Ovary (tissue), 3 donors: Measurements from ENCODE around the gene NUDT4.

Source experiments
- POLR2A ChIP-seq: fragments of 450-650 bp; IDR thresholded peaks from one replicate; pipeline ENCODE4 v1.6.1; 2017; ENCODE audit warnings: antibody characterized with exemption, mild to moderate bottlenecking, moderate library complexity
- TF ChIP-seq, protein P1 (sequence below), 3 donors: fragments of 450-650 bp in 2 of 3; fragments of 200-600 bp in 1 of 3; IDR thresholded peaks; one replicate each; pipeline versions ENCODE4 v1.5.1 to v1.8.0; 2016 to 2022; ENCODE audit warnings: antibody characterized with exemption in 3 of 3, mild to moderate bottlenecking in 1 of 3
- donor health status: DM: no; HTN: no; CAD: no.

DNA sequence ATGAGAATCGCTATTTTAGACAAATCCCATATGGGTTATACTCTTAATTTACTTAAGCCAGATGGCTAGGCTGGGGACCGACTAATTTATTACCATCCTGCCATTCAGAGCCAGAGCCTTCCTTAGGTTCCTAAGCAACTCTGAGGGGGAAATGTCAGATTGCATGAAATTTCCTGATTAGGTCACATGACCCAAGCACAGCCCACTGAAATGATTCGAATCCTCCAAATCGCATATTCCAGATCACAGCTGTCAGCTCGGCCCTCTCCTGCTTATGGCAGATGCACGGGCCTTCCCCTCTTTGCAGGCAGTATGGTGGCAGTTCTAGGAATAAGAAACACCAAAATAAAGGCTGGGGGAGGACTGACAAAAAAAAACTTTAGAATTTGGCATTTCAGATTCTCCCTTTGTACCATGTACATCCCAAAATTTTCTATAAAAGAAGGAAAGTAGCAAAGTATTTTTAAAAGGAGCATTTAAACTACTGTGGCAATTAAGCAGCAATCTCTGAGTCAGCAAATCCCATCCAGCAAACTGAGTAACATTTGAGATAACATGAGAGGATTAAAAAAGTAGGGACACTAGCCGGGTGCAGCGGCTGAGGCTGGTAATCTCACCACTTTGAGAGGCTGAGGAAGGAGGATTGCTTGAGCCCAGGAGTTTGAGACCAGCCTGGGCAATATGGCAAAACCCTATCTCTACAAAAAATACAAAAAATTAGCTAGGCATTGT, 30.5 kb upstream of the NUDT4 start:
- TF ChIP-seq, protein P1, sequence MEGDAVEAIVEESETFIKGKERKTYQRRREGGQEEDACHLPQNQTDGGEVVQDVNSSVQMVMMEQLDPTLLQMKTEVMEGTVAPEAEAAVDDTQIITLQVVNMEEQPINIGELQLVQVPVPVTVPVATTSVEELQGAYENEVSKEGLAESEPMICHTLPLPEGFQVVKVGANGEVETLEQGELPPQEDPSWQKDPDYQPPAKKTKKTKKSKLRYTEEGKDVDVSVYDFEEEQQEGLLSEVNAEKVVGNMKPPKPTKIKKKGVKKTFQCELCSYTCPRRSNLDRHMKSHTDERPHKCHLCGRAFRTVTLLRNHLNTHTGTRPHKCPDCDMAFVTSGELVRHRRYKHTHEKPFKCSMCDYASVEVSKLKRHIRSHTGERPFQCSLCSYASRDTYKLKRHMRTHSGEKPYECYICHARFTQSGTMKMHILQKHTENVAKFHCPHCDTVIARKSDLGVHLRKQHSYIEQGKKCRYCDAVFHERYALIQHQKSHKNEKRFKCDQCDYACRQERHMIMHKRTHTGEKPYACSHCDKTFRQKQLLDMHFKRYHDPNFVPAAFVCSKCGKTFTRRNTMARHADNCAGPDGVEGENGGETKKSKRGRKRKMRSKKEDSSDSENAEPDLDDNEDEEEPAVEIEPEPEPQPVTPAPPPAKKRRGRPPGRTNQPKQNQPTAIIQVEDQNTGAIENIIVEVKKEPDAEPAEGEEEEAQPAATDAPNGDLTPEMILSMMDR (IDR thresholded peaks at IDR 0.05) = no peak
- TF ChIP-seq POLR2A = no peak
